ENCODE measurements around the gene FGR. TPM values are rescaled to one million over a fixed set of nuclear protein-coding genes. Genes with fewer than 3 reads are reported as not detected.

The FGR gene
- polyA plus RNA-seq, 1 donor: 4.0 TPM

DNA sequence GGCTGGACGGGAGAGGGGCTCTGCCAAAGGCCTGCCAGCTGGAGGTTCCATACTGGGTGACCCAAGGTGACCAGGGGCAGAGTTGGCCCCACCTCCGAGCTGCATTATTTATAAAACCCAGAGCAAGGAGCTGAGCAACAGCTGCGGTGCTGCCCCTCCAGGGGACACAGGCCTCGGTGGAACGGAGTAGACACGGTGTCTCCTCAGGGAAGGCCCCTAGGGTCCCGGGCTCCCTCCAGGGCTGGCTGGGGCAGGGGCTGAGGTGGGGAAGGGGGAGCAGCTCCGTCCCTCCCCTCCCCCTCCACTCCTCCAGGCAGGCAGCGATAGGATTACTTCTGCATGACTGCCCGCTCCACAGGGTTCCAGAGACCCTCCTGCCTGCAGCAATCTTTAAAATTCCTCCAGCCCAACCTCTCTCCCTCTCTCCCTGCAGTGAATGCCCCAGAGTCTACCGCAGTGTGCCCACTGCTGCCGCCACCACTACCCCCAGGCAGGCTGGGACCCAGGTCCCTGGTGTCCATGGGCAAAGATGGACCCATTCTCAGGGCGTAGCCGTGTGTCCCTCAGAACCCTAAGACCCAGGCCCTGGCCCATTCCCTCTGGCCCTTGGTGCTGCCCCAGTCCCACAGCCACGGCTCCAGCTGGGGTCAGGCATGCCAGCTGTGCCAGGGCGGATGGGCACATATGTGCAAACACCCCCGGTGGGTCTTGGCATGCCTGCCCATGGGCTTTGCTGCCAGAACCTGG is 41.9 kb downstream of the FGR start:
- WGBS (ENCODE audit: insufficient coverage, low lambda C conversion rate): no CpG with 5 or more reads among the region's 17 CpGs
- Histone ChIP-seq H3K27ac (ENCODE audit: low read length) (no peak overlapping the region), H3K27me3 (ENCODE audit: control insufficient read depth, insufficient read depth, low read length) (no peaks in the 10 kb centered on the region), H3K4me1 (ENCODE audit: control insufficient read depth, insufficient read depth, low read length) (peaks cover 40% of the 10 kb centered on the region), H3K36me3 (ENCODE audit: control insufficient read depth, insufficient read depth, low read length) (peaks cover 25% of the 10 kb centered on the region), H3K9me3 (ENCODE audit: control insufficient read depth, low read depth, low read length) (no peaks in the 10 kb centered on the region), H3K4me3 (ENCODE audit: low read length) (no peak overlapping the region)
- no peak for DNase-seq

DNA sequence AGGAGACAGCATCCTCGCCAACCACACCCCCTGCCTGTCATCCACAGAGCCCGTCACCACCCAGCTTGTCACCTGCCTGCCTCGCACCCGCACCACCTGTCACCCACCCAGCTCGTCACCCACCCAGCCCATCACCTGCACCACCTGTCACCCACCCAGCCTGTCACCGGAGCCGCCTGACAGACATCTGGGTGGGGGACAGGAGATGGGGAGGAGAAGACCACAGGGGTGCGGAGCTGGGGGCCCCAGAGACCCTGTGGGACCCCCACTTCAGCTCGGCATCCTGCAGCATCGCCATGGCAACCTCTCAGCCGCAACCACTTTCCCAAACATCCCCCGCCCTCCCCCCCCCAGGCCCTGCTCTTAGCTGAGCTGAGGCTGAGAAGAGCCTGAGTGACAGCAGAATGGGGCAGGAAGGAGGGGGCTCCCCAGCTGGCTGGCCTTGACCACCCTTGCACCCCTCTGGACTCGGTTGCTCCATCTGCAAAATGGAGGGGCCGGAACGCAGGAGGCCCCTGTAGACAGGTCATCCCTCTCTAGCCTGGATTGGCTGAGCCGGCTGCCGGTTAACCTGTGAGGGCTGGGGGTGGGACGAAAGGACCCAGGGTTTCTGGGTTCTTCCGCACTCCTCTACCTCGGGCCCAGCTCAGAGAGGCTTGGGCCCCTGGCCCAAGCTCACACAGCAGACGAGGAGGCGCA is 42.6 kb downstream of the FGR start:
- no peak overlapping the region for H3K27ac ChIP-seq (ENCODE audit: low read length)
- peaks cover 33% of the 10 kb centered on the region for H3K4me1 ChIP-seq (ENCODE audit: control insufficient read depth, insufficient read depth, low read length)
- DNase-seq: no peak
- H3K36me3 ChIP-seq (ENCODE audit: control insufficient read depth, insufficient read depth, low read length): peaks cover 24% of the 10 kb centered on the region
- no CpG with 5 or more reads among the region's 22 CpGs for WGBS (ENCODE audit: insufficient coverage, low lambda C conversion rate)
- no peak overlapping the region for H3K4me3 ChIP-seq (ENCODE audit: low read length)
- H3K9me3 ChIP-seq (ENCODE audit: control insufficient read depth, low read depth, low read length): no peaks in the 10 kb centered on the region
- H3K27me3 ChIP-seq (ENCODE audit: control insufficient read depth, insufficient read depth, low read length): no peaks in the 10 kb centered on the region

DNA sequence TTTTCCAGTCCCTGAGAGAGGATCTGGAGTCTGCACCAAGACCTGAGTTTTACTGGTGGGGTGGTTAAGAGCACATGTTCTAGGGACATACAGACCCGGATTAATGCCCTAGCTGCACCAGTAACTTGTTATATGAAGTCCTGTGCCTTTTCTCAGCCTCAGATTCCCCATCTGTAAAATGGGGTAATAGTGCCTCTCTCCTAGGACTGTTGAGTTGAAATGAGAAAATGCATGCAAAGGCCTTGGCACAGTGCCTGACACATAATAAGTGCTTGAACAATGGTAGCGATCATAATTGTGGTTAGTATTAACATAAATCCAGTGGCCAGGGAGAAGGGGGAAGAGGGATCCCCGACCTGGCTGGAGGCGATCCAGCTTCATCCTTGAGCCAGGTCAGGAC is 43.4 kb downstream of the FGR start:
- no peak for DNase-seq
- WGBS (ENCODE audit: insufficient coverage, low lambda C conversion rate): no CpG with 5 or more reads among the region's 4 CpGs

DNA sequence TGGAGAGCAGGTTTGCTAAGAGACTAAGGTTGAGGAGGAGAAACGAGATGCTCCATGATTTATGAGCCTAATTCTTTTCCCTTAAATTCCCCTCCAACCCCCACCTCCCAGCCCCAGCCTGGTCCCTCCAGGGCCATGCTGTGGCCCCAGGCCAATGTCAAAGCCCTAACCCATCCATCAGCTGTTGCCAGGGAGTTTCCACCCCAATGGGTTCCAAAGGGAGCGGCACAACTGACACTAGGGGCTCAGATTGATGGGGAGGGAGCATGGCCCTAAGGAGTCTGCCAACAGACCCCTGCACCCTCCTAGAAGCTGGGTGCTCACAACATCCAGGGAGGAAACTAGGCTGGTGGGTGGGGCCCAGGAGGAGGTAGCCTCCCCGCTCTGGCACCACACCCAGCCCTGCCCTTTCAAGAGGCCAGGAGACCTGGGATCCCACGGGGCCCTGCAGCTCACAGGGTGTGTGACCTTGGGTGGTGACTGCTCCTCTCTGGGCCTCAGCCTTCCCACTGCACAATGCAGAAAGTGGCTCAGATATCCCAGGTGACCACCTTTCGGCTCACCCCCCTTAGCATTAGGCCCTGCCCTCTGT is 44.0 kb downstream of the FGR start:
- no CpG with 5 or more reads among the region's 5 CpGs for WGBS (ENCODE audit: insufficient coverage, low lambda C conversion rate)
- H3K4me3 ChIP-seq (ENCODE audit: low read length): no peak overlapping the region
- peaks cover 23% of the 10 kb centered on the region for H3K36me3 ChIP-seq (ENCODE audit: control insufficient read depth, insufficient read depth, low read length)
- no peaks in the 10 kb centered on the region for H3K27me3 ChIP-seq (ENCODE audit: control insufficient read depth, insufficient read depth, low read length)
- H3K4me1 ChIP-seq (ENCODE audit: control insufficient read depth, insufficient read depth, low read length): peaks cover 31% of the 10 kb centered on the region
- H3K9me3 ChIP-seq (ENCODE audit: control insufficient read depth, low read depth, low read length): no peaks in the 10 kb centered on the region
- DNase-seq: peak in 1 of 2 donors; percentile 70
- H3K27ac ChIP-seq (ENCODE audit: low read length): no peak overlapping the region

More for the DNA sequence above, 43.4 kb downstream of the FGR start:
- no peak overlapping the region for H3K4me3 ChIP-seq (ENCODE audit: low read length)
- no peaks in the 10 kb centered on the region for H3K27me3 ChIP-seq (ENCODE audit: control insufficient read depth, insufficient read depth, low read length)
- H3K27ac ChIP-seq (ENCODE audit: low read length): no peak overlapping the region
- no peaks in the 10 kb centered on the region for H3K9me3 ChIP-seq (ENCODE audit: control insufficient read depth, low read depth, low read length)
- H3K36me3 ChIP-seq (ENCODE audit: control insufficient read depth, insufficient read depth, low read length): peaks cover 27% of the 10 kb centered on the region
- peaks cover 31% of the 10 kb centered on the region for H3K4me1 ChIP-seq (ENCODE audit: control insufficient read depth, insufficient read depth, low read length)

DNA sequence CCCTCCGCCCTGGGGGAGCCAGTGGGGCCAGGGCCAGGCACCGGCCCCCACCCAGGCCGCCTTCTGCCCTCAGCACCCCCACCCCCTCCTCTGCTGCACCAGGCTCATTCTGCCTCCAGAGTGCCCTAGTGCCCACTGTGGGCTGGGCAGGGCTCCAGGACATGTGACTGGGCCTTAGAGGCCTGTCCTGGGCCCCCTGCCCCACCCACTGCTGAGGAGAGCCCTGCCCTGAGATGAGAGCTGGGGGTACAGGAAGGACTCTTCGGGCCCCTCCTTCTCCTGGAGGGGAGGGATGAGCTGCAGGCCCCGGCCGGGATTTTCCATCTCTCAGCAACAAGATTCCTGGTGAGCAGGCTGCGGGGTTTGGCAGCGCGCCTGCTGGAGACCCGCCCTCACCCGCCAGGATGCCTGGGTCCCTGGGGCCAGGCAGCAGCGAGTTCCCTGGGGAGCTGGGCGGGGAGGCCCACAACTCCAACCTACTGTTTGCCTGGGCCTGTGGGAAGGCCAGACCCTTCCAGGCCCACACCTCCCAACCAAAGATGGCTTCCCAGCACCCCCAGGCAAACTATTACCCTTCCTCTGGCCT is 45.1 kb downstream of the FGR start:
- Histone ChIP-seq H3K36me3 (ENCODE audit: control insufficient read depth, insufficient read depth, low read length) (peaks cover 16% of the 10 kb centered on the region), H3K27me3 (ENCODE audit: control insufficient read depth, insufficient read depth, low read length) (no peaks in the 10 kb centered on the region), H3K9me3 (ENCODE audit: control insufficient read depth, low read depth, low read length) (no peaks in the 10 kb centered on the region), H3K4me1 (ENCODE audit: control insufficient read depth, insufficient read depth, low read length) (peaks cover 31% of the 10 kb centered on the region), H3K27ac (ENCODE audit: low read length) (peak overlapping the region; percentile 29), H3K4me3 (ENCODE audit: low read length) (no peak overlapping the region)
- WGBS (ENCODE audit: insufficient coverage, low lambda C conversion rate): no CpG with 5 or more reads among the region's 13 CpGs
- peak in 1 of 2 donors; percentile 81 for DNase-seq

DNA sequence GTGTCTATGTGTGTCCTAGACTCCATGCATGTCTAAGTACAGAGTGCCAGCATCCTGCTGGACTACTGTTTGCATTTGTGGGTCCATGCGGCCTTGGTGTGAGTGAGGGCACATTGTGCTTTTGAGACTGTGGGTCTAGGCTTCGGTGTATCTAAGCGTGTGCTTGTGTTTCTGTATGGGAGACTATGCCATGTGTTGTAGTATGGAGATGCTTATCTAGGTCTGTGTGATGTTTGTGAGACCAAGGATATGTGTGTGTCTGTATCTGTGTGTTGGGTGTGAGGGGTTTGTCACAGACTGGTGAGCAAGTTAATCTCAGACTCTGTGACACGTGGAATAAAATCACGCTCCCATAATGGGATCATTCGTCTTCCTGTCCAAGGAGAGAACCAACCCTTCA is 45.5 kb downstream of the FGR start:
- no CpG with 5 or more reads among the region's 6 CpGs for WGBS (ENCODE audit: insufficient coverage, low lambda C conversion rate)
- no peak overlapping the region for H3K27ac ChIP-seq (ENCODE audit: low read length)
- DNase-seq: no peak
- H3K27me3 ChIP-seq (ENCODE audit: control insufficient read depth, insufficient read depth, low read length): no peaks in the 10 kb centered on the region
- peaks cover 11% of the 10 kb centered on the region for H3K36me3 ChIP-seq (ENCODE audit: control insufficient read depth, insufficient read depth, low read length)
- H3K9me3 ChIP-seq (ENCODE audit: control insufficient read depth, low read depth, low read length): no peaks in the 10 kb centered on the region
- H3K4me3 ChIP-seq (ENCODE audit: low read length): no peak overlapping the region
- peaks cover 31% of the 10 kb centered on the region for H3K4me1 ChIP-seq (ENCODE audit: control insufficient read depth, insufficient read depth, low read length)

DNA sequence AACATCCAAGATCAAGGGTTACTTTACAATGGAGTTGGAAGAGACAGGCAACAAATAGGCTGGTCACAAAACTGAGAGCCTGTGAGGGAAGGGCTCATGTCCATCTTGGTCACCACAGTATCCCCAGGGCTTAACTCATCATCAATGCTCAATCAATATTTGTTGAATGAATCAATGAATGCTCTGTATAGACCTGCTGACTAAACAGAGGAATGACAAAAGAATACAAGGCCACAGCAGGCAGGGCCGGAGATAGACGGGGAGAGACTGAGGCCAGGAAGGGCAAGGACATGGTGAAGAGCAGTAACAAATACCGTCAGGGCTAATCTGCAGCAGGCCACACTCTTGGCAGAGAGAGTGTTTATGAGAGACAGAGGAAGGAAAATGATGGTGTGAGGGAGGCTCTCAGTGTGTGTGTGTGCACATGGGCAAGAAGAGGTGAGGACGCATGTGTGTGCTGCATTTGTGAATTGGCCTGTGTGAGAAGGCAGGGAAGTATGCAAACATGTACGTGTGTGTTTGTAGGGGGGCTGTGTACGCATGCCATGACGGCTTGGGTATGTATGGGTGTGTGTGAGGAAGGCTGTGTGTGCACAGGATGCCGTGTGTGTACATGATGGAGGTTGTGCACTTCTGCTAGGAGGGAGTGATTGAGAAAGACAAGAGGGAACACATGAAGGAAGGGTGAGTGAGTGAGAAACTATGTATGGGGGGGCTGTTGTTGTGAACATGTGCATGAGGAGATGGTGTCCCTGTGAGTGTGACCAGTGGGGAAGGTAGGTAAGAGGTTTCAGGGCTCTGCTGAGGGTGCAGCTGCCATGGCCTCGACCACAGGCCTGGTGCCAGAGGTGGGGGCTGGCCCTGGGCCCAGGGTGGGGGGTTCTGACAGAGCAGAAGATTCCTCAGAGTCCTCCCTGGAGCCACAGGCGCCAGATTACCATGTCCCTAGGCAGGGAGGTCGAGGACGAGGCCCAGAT is 46.4 kb downstream of the FGR start:
- Histone ChIP-seq H3K27me3 (ENCODE audit: control insufficient read depth, insufficient read depth, low read length) (no peaks in the 10 kb centered on the region), H3K4me1 (ENCODE audit: control insufficient read depth, insufficient read depth, low read length) (peaks cover 31% of the 10 kb centered on the region), H3K9me3 (ENCODE audit: control insufficient read depth, low read depth, low read length) (no peaks in the 10 kb centered on the region), H3K36me3 (ENCODE audit: control insufficient read depth, insufficient read depth, low read length) (peaks cover 9% of the 10 kb centered on the region), H3K27ac (ENCODE audit: low read length) (no peak overlapping the region), H3K4me3 (ENCODE audit: low read length) (no peak overlapping the region)
- WGBS (ENCODE audit: insufficient coverage, low lambda C conversion rate): no CpG with 5 or more reads among the region's 12 CpGs
- DNase-seq: no peak

DNA sequence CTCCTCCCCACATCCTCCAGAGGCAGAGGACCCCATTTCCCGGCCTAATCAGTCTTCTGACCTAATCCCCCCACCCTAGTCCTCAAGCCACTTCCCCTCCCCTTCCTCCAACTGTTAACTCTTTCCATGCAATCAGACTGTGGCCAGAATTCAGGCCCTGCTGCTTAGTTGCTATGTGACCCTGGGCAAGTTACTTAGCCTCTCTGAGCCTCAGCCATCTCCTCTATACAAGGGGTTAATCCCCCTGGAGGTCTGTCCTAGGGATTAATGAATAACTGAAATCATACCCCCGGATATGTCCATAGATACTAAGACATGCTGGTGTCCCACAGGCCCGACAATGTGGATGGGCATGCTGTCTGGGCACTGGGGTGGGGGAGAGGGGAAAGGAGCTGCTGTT is 49.3 kb downstream of the FGR start:
- no peak overlapping the region for H3K27ac ChIP-seq (ENCODE audit: low read length)

DNA sequence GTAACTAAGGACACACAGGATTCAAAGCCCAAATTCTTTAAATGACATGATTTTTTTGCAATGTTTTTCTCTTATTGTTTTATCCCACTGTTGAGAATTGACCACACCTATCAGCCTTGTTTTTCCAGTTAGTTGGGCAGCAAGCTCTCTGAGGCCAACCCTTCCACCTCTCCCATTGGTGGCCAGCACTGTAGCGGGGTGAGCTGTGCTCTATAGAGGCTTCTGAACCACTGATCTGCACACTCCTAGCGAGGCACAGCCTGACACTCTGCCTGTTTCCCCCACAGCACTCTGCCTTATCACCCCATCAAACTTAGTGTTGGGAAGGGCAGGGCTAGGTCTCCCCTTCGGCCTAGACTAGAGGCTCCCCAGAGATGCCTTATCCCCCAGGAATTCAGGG is 50.5 kb downstream of the FGR start:
- Histone ChIP-seq H3K27ac (ENCODE audit: low read length) (no peak overlapping the region), H3K4me1 (ENCODE audit: control insufficient read depth, insufficient read depth, low read length) (peaks cover 4% of the 10 kb centered on the region), H3K27me3 (ENCODE audit: control insufficient read depth, insufficient read depth, low read length) (no peaks in the 10 kb centered on the region), H3K9me3 (ENCODE audit: control insufficient read depth, low read depth, low read length) (no peaks in the 10 kb centered on the region), H3K4me3 (ENCODE audit: low read length) (no peak overlapping the region), H3K36me3 (ENCODE audit: control insufficient read depth, insufficient read depth, low read length) (peaks cover 9% of the 10 kb centered on the region)
- no CpG with 5 or more reads among the region's 3 CpGs for WGBS (ENCODE audit: insufficient coverage, low lambda C conversion rate)
- no peak for DNase-seq

More for the DNA sequence above, 49.3 kb downstream of the FGR start:
- Histone ChIP-seq H3K9me3 (ENCODE audit: control insufficient read depth, low read depth, low read length) (no peaks in the 10 kb centered on the region), H3K27me3 (ENCODE audit: control insufficient read depth, insufficient read depth, low read length) (no peaks in the 10 kb centered on the region), H3K4me1 (ENCODE audit: control insufficient read depth, insufficient read depth, low read length) (peaks cover 16% of the 10 kb centered on the region), H3K36me3 (ENCODE audit: control insufficient read depth, insufficient read depth, low read length) (peaks cover 9% of the 10 kb centered on the region), H3K4me3 (ENCODE audit: low read length) (no peak overlapping the region)
- no CpG with 5 or more reads among the region's 3 CpGs for WGBS (ENCODE audit: insufficient coverage, low lambda C conversion rate)
- DNase-seq: no peak

Data from large intestine (tissue), 3 donors.